Mammary epithelial cell (primary cell): ENCODE measurements around the gene KCNT1.

Source experiments
- CTCF ChIP-seq, 2 donors: IDR thresholded peaks in 1 of 2; conservative IDR thresholded peaks in 1 of 2; 2 replicates each; pipeline ENCODE4 v1.5.1; 2011 to 2012; ENCODE audit warnings: inconsistent platforms in 2 of 2, low read length in 2 of 2, mild to moderate bottlenecking in 2 of 2, control low read depth in 1 of 2, low read depth in 1 of 2; ENCODE audit not compliant: insufficient read depth in 1 of 2; ENCODE audit errors: extremely low read depth in 1 of 2
- EZH2 ChIP-seq: IDR thresholded peaks from 2 replicates; pipeline ENCODE4 v1.6.1; 2012; ENCODE audit warnings: low read length, inconsistent platforms, borderline replicate concordance

GRCh38 chr9:135760465-135760864, 58.5 kb downstream of the KCNT1 start:
- TF ChIP-seq CTCF (conservative IDR thresholded peaks at IDR 0.05 in 1 of 2, IDR thresholded peaks at IDR 0.05 in 1 of 2; ENCODE audit: extremely low read depth in 1 of 2, insufficient read depth in 1 of 2, low read depth in 1 of 2, low read length in 2 of 2) (no peak), EZH2 (no peak)
